Measurements from ENCODE around the gene CNGB1. TPM values are rescaled to one million over a fixed set of nuclear protein-coding genes. Genes with fewer than 3 reads are reported as not detected.
A peak's percentile ranks its signal among the peaks of the same experiment; 100 is the strongest.

Gene CNGB1
- total RNA-seq, 1 experiment from 2014 or later = not detected

DNA sequence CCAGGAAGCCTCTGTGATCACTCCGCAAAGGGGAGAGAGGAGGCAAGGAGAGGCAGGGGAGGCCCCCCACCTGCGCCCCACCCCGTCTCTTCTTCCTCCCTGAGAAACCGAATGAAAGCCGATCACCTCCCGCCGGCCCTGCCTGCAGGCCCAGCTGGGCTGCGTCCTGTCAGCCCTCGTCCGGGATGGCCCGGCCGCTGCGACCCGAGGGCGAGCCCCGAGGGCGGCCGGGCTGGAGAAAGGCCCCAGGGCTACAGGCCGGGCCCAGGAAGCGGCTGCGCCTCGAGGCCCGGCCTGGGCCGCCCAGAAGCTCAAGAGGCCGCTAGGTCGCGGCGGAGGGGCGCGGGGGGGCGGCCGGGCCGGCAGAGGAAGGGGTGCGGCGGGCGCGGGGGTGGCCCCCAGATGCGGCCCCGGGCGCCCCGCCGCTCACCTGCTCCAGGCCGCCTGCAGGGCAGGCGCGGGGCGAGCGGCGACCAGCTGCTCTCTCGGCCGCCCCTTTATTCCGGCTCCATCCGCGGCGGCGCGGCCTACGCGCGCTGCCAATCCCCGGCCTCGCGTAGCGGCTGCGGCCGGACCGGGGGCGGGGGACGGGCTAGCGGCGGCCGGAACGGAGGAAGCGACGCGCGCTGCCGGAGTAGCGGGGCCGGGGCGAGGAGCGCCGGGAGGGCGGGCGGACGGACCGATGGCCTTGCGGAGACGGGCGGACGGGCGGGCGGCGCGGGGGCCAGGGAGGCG lies 29.2 kb upstream of the CNGB1 start, which contains the start of gene ZNF319:
ZNF319 (minus strand) TSS at position 702 of the 735 bp plus-strand sequence. CDS start 2,407 bp downstream, outside the sequence.
- POLR2A ChIA-PET = interaction anchor here (0.9 to 1.0 kb wide), 2 partner anchors 25 to 32 kb away, joined by 3 to 4 read pairs; no protein-coding TSS in a partner anchor
- DNase-seq (ENCODE audit: low spot score) = peak; percentile 20
- peak; percentile 0; the same call in 1 of the 2 replicates for ATAC-seq
- Mint-ChIP-seq H3K27me3 (ENCODE audit: low read depth) (no peaks in the 10 kb centered on the region), H3K4me1 (peaks cover 23% of the 10 kb centered on the region), H3K9me3 (no peaks in the 10 kb centered on the region), H3K4me3 (peak within 1 kb of the TSS; percentile 83), H3K27ac (peak within 1 kb of the TSS; percentile 70), H3K36me3 (peaks cover 18% of the 10 kb centered on the region)
- CTCF ChIA-PET = interaction anchor here (0.6 to 6.1 kb wide), 23 partner anchors 10 to 424 kb away, joined by 3 to 56 read pairs (median 4); partner anchors contain the start of gene MMP15
- TF ChIP-seq OVOL2 (CRISPR knock-in tag; IDR thresholded peaks at IDR 0.05; ENCODE audit: borderline replicate concordance) (no peak), ZNF138 (CRISPR knock-in tag; conservative IDR thresholded peaks at IDR 0.05) (no peak), ESRRA (CRISPR knock-in tag; IDR thresholded peaks at IDR 0.05; ENCODE audit: borderline replicate concordance) (0 out of 2 replicates have a peak, but pooled peaks have one; percentile 22), MXD4 (CRISPR knock-in tag; IDR thresholded peaks at IDR 0.05; ENCODE audit: borderline replicate concordance) (no peak), ZNF317 (CRISPR knock-in tag; IDR thresholded peaks at IDR 0.05; ENCODE audit: borderline replicate concordance, low read depth) (no peak), SMAD3 (CRISPR knock-in tag; IDR thresholded peaks at IDR 0.05; ENCODE audit: borderline replicate concordance) (no peak), NFYB (CRISPR knock-in tag; conservative IDR thresholded peaks at IDR 0.05; ENCODE audit: low read depth) (no peak), MYBL2 (CRISPR knock-in tag; IDR thresholded peaks at IDR 0.05) (no peak; the same call in 1 of the 2 replicates), CREB1 (CRISPR knock-in tag; IDR thresholded peaks at IDR 0.05) (no peak), ZNF423 (CRISPR knock-in tag; IDR thresholded peaks at IDR 0.05) (no peak), NR1H2 (CRISPR knock-in tag; IDR thresholded peaks at IDR 0.05) (no peak)
- TF ChIP-seq, protein P1, sequence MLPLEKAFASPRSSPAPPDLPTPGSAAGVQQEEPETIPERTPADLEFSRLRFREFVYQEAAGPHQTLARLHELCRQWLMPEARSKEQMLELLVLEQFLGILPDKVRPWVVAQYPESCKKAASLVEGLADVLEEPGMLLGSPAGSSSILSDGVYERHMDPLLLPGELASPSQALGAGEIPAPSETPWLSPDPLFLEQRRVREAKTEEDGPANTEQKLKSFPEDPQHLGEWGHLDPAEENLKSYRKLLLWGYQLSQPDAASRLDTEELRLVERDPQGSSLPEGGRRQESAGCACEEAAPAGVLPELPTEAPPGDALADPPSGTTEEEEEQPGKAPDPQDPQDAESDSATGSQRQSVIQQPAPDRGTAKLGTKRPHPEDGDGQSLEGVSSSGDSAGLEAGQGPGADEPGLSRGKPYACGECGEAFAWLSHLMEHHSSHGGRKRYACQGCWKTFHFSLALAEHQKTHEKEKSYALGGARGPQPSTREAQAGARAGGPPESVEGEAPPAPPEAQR (CRISPR knock-in tag; IDR thresholded peaks at IDR 0.05) = no peak
- TF ChIP-seq, protein P2, sequence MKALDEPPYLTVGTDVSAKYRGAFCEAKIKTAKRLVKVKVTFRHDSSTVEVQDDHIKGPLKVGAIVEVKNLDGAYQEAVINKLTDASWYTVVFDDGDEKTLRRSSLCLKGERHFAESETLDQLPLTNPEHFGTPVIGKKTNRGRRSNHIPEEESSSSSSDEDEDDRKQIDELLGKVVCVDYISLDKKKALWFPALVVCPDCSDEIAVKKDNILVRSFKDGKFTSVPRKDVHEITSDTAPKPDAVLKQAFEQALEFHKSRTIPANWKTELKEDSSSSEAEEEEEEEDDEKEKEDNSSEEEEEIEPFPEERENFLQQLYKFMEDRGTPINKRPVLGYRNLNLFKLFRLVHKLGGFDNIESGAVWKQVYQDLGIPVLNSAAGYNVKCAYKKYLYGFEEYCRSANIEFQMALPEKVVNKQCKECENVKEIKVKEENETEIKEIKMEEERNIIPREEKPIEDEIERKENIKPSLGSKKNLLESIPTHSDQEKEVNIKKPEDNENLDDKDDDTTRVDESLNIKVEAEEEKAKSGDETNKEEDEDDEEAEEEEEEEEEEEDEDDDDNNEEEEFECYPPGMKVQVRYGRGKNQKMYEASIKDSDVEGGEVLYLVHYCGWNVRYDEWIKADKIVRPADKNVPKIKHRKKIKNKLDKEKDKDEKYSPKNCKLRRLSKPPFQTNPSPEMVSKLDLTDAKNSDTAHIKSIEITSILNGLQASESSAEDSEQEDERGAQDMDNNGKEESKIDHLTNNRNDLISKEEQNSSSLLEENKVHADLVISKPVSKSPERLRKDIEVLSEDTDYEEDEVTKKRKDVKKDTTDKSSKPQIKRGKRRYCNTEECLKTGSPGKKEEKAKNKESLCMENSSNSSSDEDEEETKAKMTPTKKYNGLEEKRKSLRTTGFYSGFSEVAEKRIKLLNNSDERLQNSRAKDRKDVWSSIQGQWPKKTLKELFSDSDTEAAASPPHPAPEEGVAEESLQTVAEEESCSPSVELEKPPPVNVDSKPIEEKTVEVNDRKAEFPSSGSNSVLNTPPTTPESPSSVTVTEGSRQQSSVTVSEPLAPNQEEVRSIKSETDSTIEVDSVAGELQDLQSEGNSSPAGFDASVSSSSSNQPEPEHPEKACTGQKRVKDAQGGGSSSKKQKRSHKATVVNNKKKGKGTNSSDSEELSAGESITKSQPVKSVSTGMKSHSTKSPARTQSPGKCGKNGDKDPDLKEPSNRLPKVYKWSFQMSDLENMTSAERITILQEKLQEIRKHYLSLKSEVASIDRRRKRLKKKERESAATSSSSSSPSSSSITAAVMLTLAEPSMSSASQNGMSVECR (CRISPR knock-in tag; IDR thresholded peaks at IDR 0.05; ENCODE audit: borderline replicate concordance) = no peak
- TF ChIP-seq, protein P3, sequence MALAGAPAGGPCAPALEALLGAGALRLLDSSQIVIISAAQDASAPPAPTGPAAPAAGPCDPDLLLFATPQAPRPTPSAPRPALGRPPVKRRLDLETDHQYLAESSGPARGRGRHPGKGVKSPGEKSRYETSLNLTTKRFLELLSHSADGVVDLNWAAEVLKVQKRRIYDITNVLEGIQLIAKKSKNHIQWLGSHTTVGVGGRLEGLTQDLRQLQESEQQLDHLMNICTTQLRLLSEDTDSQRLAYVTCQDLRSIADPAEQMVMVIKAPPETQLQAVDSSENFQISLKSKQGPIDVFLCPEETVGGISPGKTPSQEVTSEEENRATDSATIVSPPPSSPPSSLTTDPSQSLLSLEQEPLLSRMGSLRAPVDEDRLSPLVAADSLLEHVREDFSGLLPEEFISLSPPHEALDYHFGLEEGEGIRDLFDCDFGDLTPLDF (CRISPR knock-in tag; IDR thresholded peaks at IDR 0.05) = no peak
- TF ChIP-seq, protein P4, sequence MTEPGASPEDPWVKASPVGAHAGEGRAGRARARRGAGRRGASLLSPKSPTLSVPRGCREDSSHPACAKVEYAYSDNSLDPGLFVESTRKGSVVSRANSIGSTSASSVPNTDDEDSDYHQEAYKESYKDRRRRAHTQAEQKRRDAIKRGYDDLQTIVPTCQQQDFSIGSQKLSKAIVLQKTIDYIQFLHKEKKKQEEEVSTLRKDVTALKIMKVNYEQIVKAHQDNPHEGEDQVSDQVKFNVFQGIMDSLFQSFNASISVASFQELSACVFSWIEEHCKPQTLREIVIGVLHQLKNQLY (CRISPR knock-in tag; IDR thresholded peaks at IDR 0.05) = no peak
- TF ChIP-seq, protein P5, sequence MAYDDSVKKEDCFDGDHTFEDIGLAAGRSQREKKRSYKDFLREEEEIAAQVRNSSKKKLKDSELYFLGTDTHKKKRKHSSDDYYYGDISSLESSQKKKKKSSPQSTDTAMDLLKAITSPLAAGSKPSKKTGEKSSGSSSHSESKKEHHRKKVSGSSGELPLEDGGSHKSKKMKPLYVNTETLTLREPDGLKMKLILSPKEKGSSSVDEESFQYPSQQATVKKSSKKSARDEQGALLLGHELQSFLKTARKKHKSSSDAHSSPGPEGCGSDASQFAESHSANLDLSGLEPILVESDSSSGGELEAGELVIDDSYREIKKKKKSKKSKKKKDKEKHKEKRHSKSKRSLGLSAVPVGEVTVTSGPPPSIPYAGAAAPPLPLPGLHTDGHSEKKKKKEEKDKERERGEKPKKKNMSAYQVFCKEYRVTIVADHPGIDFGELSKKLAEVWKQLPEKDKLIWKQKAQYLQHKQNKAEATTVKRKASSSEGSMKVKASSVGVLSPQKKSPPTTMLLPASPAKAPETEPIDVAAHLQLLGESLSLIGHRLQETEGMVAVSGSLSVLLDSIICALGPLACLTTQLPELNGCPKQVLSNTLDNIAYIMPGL (CRISPR knock-in tag; IDR thresholded peaks at IDR 0.05) = peak; percentile 46; the same call in 1 of the 2 replicates
- TF ChIP-seq, protein P6, sequence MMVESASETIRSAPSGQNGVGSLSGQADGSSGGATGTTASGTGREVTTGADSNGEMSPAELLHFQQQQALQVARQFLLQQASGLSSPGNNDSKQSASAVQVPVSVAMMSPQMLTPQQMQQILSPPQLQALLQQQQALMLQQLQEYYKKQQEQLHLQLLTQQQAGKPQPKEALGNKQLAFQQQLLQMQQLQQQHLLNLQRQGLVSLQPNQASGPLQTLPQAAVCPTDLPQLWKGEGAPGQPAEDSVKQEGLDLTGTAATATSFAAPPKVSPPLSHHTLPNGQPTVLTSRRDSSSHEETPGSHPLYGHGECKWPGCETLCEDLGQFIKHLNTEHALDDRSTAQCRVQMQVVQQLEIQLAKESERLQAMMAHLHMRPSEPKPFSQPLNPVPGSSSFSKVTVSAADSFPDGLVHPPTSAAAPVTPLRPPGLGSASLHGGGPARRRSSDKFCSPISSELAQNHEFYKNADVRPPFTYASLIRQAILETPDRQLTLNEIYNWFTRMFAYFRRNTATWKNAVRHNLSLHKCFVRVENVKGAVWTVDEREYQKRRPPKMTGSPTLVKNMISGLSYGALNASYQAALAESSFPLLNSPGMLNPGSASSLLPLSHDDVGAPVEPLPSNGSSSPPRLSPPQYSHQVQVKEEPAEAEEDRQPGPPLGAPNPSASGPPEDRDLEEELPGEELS (CRISPR knock-in tag; IDR thresholded peaks at IDR 0.05) = peak; percentile 29; the same call in 1 of the 2 replicates
- TF ChIP-seq, protein P7, sequence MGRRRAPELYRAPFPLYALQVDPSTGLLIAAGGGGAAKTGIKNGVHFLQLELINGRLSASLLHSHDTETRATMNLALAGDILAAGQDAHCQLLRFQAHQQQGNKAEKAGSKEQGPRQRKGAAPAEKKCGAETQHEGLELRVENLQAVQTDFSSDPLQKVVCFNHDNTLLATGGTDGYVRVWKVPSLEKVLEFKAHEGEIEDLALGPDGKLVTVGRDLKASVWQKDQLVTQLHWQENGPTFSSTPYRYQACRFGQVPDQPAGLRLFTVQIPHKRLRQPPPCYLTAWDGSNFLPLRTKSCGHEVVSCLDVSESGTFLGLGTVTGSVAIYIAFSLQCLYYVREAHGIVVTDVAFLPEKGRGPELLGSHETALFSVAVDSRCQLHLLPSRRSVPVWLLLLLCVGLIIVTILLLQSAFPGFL (CRISPR knock-in tag; IDR thresholded peaks at IDR 0.05; ENCODE audit: borderline replicate concordance) = no peak
- TF ChIP-seq, protein P8, sequence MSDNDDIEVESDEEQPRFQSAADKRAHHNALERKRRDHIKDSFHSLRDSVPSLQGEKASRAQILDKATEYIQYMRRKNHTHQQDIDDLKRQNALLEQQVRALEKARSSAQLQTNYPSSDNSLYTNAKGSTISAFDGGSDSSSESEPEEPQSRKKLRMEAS (CRISPR knock-in tag; IDR thresholded peaks at IDR 0.05) = no peak
- TF ChIP-seq, protein P9, sequence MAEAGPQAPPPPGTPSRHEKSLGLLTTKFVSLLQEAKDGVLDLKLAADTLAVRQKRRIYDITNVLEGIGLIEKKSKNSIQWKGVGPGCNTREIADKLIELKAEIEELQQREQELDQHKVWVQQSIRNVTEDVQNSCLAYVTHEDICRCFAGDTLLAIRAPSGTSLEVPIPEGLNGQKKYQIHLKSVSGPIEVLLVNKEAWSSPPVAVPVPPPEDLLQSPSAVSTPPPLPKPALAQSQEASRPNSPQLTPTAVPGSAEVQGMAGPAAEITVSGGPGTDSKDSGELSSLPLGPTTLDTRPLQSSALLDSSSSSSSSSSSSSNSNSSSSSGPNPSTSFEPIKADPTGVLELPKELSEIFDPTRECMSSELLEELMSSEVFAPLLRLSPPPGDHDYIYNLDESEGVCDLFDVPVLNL (CRISPR knock-in tag; IDR thresholded peaks at IDR 0.05; ENCODE audit: borderline replicate concordance, low read depth) = no peak

All from WTC11 (cell line).